GM19324 (cell line): ENCODE results near the gene RFLNA.
"Not testable (repeated sequence)": the region's sequence is repeated elsewhere in the genome, so short reads cannot be mapped to it uniquely, and the experiment has no call there.

ENCODE experiments used
- ATAC-seq: cut with Tn5 transposase; IDR thresholded peaks from one replicate; pipeline ENCODE4 v1.9.1; 2021; ENCODE audit warnings: mild to moderate bottlenecking, moderate library complexity; ENCODE audit not compliant: unreplicated experiment, low FRiP score

RFLNA gene

DNA sequence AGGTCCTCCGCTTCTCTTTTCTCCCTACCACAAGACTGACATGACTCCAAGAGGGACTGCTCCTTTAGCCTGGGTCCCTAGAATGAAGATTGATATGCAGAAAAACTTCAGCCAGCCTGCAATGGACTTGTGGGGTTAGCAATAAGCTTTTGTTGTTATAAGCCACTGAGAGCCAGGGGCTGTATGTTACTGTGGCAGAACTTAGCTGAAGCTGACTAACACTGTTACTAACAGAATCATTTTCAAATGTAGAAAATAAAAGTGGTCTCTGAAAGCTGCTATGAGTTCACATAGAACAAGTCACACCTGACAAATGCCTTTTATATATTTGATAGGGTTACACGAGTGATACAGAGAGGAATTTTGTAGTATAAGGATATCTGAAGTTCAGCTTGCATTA, 13.6 kb upstream of the RFLNA start:
- no peak for ATAC-seq

DNA sequence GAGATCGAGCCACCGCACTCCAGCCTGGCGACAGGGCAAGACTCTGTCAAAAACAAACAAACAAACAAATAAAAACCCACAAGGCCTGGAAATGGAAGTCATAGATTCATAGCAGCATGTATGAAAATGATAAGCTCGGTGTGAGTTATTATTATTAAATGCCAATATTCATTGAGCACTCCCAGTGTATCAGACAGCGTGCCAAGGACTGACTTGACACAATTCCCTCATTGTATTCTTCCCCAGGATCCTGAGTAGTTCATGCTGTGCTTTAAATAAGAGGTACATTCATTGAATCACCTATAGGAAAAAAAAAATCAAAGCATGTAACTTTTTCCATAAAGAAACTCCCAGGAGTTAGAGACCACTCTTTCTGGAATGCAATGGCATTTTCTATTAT, 12.6 kb upstream of the RFLNA start:
- no peak for ATAC-seq

DNA sequence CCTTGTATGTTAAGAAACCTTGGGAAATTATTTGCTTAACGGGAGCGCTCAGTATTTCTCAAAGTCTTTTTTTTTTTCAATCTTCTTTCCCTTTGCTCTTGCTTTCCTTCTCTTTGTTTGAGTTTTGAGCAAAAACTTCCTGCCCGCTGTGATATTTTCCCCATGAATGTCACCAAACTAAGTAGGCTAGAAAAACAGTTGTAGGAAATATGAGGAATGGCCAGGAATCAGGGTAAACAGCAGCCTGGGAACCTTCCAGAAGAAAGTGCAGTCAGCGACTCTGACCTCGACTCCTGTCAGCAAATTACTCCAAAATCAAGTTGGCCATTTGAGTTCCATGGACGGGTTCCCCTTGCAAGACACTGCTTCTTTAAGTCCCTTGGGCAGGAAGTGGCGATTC, 11.6 kb upstream of the RFLNA start:
- ATAC-seq, result no peak

DNA sequence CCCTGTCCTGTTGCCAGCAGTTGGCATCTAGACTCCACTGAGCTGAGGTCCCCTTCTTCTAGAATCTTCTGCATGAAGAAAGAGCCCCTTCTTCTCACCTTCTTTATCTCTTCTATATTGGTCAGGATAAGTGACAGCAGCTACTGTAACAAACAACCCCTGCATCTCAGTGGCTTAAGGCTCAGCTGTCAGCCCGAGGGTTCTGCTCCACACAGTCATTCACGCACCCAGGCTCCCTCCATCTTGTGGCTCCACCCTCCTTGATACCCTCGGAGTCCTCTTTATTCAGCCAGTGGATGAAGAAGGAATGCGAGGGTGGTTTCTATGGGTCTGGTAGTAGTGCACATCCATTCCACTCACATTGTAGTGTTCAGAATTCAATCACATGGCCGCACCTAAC, 10.5 kb upstream of the RFLNA start:
- no peak for ATAC-seq

DNA sequence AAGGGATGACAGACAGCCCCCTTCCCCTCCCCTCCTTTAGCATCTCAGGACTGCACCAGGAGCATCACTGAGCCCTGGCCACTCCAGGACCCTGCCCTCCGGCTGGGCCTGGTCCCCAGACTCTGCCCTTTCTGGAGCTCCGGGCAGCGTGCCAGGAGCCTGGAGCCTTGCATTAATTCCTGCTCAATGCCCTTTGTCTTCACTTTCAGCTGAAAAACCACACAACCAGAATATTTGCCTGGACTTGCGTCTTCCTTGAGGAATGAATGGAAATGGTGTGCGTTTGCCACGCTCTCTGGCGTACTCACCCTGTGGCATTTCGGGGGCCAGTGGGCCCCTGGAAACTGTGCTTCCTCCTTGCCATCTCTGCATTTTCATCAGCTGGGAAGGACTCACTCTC, 8.5 kb upstream of the RFLNA start:
- ATAC-seq, result no peak

DNA sequence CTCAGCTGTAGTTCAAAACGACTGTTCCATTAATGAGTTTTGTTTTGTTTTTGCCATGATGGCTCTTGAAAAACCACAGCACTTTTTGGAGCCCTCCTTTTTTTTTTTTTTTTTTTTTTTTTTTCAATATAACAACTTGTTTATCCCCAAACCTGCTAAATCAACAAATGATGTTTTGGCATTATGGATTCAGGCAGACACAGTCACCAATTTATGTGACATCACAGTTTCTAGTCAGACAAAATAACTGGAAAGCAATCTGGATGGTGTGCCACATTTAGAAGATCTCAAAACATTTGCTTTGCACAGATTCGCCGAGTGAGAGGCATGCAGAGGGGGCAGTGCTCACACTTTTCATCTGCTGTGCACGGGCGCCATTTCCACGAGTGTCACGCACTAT, 7.9 kb upstream of the RFLNA start:
- no peak for ATAC-seq

DNA sequence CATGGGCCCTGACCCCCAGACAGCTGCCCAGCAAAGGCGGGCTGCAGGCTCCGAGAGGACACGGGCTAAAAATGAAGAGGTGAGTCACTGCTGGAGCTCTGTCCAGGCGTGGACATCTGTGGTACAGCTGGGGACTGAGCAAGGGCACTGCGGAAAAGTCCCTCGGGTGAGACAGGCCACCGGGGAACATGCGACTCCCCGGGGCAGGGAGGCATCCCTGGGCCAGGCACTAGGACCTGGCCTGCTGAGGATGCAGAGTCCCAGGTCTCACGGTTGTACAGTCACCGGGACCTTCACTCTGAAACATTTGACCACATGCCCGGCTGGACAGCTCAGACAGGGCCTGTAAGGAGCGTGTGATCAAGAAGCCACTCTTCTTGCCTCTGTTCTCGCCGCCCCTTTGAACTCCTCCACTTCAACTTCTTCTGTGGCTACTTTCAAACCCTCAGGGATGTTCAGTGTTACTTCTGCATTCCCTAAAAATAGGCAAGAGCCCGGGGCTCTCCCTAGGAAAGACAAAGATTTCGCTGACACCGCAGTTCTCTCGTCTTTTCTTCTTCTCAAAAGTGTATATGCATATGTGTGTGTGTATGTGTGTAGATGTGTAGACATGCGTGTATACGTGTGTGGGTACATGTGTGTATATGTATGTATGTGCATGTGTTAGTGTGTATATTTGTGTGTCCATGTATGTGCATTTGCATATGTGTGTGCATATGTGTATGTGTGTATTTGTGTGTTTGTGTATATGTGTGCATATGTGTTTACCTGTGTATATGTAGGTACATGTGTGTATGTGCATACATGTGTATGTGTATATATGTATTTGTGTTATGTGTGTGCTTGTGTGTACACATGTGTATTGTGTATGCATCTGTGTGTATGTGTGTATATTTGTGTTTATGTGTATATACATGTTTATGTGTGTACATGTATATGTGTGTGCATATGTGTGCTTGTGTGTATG, 5.0 kb upstream of the RFLNA start:
- ATAC-seq, result no peak

DNA sequence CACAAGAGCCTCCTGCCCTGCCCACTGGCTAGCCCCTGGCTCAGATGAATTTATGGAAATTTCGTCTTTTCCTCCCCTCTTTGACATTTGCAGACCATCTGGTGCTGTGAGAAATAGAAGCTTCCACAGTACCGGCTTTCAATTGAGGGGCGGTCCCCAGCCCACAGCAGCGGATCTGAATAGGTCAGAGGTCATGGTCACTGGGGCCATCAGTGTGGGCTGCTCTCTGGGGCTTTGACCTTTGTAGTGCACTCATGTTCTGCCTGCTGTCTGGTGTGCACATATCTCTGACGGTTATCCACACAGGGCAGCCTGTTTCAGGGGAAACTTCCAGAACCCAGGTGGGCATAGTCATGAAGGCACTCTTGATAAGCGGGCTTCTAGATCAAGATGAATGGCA, 2.5 kb upstream of the RFLNA start:
- no peak for ATAC-seq

DNA sequence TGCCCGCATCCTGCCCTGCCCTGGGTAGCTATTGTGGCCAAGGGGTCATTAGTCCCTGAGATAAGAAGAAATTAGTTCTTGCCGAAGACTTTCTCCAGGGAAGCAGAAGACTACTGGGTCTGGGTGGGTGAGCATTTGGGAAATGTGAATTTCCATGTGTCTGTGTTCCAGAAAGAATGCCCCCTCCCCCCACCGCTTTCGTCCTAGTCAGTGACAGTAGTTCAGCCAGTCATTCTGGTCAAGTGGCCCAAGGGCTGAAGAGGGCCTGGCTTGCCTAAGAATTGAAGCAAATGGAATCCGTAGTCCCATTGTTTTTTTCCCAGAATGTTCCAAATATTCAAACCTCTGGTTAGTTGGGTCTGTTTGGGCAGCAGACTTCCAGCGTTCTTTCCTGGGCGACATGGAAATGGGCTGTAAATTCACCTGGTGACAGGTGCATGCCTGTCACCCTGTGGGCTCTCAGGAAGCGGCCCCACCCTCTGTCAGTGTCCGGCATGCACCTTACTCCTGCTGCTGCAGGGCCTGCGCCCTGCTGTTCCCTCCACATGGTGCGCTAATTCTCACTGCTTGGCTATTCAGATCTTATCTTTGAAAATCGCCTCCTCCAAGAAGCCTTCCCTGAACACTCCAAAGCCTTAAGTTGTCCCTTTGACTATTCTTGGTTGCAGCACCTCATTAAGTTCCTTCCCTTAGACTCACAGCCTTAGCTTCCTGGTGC, 1.4 kb upstream of the RFLNA start:
- no peak for ATAC-seq

DNA sequence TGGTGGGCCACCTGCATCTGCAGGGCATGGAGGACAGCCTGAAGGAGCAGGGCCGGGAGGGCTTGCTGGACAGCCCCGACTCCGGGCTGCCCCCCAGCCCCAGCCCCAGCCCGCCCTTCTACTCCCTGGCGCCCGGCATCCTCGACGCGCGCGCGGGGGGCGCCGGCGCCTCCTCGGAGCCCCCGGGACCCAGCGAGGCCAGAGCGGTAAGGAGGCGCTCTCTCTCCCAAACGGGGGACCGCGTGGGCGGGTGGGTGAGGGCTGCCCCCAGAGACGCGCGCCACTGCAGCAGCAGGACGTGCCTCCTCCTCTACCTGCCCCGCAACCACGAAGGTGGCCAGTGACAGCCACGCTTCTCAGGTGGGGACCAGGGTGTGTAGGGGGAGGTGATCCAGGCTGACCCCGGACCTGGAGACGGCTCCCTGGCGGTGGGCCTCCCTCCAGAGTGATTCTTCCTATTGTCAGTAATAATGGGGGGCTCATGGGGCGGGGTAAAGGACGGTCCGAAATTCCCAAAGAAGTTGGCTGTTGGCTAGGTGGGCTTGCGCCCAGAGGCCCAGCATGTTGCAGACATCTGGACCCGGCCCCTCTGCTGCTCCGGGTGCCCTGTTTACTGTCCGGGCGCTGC, 652 bp downstream of the RFLNA start:
- no peak for ATAC-seq

DNA sequence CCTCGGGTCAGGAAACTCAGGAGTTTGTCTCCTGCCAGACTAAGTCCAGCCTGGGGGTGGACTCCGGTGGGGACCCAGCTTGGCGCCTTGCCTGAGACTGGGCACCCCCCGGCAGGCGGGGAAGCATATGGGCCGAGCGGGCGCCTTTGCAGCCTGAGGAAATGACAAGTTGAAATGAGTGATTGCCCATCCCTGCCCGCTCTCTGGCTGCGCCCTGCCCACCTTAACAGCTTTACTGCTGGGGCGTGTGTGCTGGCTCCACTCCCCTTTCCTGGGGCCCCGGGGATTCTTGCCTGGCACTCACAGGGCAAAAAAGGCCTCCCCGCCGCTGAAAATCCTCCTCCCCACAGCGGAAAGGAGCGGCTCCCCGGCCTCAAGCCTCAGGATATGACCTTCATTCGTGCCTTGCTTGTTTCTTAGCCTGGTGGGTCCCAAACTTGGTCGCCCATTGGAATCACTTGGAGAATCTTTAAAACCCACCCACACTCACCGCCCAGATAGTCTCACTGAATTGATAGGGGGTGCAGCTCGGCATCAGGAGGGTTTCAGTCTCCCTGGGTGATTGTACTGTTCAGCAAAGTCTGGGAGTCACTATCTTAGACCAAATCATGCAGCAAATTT, 1.5 kb downstream of the RFLNA start:
- ATAC-seq, result no peak

DNA sequence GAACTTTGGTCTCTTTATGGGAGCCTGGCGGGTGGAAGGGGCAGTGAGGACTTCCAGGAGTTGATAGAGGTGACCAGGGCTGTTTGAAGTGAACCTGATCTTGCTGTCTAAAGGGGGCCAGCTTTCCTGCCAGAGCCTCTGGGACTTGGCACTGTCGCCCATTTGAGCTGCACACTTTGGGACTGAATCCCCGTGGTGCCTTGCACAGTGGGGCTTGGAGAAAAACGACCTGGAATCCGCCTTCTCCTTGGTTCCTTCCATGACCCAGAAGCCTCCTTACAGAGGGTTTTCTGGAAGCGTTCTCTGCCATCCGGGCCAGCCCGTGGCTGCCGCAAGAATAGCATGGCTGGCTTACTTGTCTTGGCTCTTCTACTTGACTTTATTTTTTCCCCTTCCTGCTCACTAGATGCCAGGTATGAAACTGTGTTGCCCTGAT, 2.0 kb downstream of the RFLNA start:
- ATAC-seq, result no peak

DNA sequence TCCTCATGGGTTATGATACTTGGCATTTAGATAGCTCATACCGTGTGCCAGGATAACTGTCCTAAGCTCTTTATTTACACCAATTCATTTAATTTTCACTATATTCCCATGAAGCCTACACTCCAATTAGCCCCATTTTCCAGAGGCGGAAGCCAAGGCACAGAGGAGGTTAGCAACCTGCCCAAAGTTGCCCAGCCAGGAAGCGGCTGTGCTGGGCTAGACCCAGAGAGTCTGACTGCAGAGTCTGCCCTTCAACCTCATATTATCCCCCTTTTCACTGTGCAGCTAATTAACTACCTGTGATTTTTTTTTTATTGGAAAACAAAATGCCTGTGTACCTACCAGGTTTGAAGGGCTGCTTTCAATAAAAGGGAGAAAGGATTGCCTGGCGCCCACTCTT, 2.5 kb downstream of the RFLNA start:
- no peak for ATAC-seq

DNA sequence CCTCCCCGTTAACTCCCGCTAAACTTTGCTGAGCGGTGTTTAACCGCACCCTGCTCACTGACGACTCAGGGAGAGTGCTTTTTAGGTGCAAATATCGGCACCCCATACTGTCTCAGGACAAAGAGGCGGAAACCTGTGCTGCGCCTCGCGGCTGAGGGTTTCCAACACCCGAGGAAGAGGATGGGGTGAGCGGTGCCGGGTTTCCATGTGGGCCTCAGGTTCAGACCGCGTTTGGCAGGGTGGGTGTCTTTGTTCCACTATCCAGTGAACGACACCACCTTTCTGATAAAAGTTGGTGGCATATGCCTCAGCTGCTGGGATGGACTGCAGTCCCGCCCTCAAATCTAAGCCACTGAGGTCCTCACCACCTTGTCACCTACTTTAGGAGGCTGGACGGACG, 3.0 kb downstream of the RFLNA start:
- no peak for ATAC-seq

DNA sequence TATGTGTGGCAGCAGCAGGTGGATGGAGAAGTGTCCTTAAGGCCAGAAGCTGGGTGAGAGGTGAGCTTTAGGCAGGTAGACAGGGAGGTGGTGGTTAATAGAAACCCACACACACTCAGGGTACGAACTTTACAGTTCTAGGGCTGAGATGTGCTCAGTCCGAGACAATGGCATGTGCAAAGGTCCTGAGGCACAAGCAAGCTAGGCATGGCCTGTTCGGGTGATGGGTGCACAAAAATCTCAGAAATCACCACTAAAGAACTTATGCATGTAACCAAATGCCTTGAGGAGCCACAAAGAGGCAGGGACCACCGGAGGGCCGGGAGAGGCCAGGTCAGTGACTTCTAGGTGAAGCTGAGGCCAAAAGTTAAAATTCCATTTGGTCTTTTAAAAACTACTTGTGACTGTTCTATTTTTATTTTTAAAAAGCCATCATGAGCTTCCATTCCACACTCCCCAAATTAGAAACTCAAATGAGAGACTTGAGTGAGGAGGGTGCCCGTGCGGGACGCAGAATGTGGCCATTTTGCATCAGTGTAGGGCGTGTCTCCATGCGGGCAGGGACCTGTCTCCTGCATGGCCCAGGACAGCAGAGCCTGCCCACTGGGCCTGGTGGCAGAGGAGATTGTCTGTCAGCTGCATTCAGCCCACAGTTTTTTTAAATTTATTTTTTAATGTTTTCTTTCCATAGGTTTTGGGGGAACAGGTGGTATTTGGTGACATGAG, 4.0 kb downstream of the RFLNA start:
- ATAC-seq, result no peak

DNA sequence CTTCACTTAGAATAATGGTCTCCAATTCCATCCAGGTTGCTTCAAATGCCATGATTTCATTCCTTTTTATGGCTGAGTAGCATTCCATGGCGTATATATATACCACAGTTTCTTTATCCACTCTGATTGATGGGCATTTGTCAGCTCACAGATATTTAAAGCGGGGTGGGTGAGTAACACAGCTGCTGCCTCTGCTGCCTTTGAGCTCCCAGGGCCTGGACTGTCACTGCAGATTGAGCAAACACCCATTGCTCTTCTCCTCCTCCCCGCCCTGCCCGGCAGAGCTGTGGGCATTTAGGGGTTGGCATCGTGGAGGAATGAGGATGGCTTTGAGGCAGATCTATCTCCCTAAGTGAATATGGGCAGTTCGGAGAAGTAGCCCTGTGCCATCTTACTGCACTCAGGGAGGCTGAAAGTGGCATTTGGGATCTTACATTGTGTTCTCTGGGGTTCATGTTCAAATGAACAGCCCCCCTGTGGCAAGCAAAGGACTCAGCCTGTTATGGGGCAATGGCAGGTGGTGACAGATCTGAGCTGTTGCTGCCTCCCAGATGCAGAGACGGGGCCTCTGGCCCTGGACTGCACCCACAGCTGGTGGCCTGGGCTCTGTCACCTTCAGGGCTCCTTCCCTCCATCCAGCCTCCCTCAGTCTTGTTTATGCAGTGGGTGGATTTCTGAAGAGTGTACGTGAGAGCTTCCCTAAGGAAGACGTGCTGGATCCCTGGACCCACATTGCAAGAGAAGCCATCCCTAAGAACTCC, 4.9 kb downstream of the RFLNA start:
- no peak for ATAC-seq

DNA sequence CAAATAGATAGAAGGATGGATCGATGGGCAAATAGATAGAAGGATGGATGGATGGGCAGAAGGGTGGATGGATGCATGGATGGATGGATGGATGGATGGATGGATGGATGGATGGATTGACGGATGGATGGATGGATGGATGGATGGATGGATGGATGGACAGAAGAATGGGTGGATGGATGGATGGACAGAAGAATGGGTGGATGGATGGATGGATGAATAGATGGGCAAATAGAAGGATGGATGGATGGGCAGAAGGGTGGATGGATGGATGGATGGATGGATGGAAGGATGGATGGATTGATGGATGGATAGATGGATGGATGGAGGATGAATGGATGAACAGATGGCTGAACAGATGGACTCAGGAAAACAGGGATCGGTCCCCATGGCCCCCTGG, 5.8 kb downstream of the RFLNA start:
- ATAC-seq, result not testable (repeated sequence)

DNA sequence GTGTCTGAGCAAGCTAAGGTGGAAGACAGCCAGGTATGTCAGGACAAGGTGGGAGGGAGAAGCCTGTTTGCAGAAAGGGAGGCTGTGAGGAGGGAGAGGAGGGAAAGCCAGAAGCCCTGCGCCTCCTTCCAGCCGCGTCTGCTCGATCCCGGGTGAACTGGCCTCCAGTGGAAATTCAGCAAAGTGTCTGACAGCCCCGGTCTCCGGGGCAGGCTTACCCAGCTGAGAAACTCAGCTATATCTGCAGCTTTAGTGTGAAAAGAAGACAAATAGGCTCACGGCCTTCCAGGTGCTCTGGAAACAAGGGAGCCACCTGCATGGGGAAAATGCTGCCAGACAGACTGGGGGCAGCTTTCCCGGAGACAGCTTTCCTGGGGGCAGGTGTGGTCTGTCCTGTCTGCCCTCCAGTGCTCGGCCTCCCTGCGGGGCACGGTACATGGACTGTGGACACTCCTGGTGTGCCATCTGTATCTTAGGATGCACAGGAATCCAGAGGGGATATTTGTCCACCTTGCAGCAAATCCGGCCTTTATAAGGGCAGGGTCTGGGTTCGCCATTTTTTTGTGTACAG, 6.3 kb downstream of the RFLNA start:
- no peak for ATAC-seq

DNA sequence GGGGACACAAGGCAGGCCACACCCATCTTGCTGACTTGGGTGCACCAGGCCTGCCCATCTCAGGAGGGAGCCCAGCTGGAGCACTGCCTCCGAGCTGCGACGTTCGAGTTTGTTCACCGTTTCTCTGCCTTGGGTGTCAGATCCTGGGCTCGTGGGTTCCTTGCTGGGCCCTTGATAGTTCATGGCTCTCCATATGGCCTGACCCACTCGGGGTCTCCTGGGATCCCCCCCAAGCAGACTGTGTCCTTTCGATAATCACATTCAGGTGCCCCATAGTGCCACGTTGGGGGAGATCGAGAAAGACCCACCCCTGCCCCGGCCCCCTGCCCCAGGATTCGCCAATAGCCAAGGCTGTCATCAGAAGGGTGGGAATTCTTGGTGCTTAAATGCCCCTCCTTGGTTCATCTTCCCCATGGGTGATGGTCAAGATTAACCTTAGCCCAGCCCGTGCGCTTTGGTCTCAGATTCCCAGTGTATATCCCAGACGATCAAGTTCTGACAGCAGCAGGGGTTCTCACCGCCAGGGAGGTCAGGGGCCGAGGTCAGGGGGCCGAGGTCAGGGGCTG, 7.4 kb downstream of the RFLNA start:
- ATAC-seq, result no peak
